Activated CD4-positive, alpha-beta T cell treated with anti-CD3 and anti-CD28 coated beads for 36 hours (primary cell): ENCODE data around the gene CLASRP. TPM values are rescaled to one million over a fixed set of nuclear protein-coding genes. Genes with fewer than 3 reads are reported as not detected.

Source experiments
- ATAC-seq: fragments of 200-7000 bp; cut with Tn5 transposase; one replicate; pipeline ENCODE4 v1.10.0; 2021; ENCODE audit warnings: mild to moderate bottlenecking, moderate library complexity
- CTCF ChIA-PET: fragments of 350-600 bp; sonication (Branson Sonifier 250); formaldehyde crosslinking; loops from one replicate; lab custom pipeline; 2021; ENCODE audit warnings: antibody characterized with exemption; lab: Charles Lee
- POLR2A ChIA-PET: fragments of 350-600 bp; sonication (Branson Sonifier 250); formaldehyde crosslinking; loops from one replicate; lab custom pipeline; 2021; ENCODE audit warnings: antibody characterized with exemption, inconsistent platforms; lab: Charles Lee
- DNase-seq: peaks from one replicate; pipeline ENCODE4 v3.0.0-alpha.2; 2020
- H3K27ac Mint-ChIP-seq: one replicate; pipeline ENCODE4 v1.8.0; 2021; ENCODE audit warnings: mixed read lengths
- H3K27me3 Mint-ChIP-seq: one replicate; pipeline ENCODE4 v1.8.0; 2021; ENCODE audit warnings: mixed read lengths
- H3K36me3 Mint-ChIP-seq: one replicate; pipeline ENCODE4 v1.8.0; 2021; ENCODE audit warnings: low read depth, mixed read lengths
- H3K4me1 Mint-ChIP-seq: one replicate; pipeline ENCODE4 v1.8.0; 2021; ENCODE audit warnings: mixed read lengths
- H3K4me3 Mint-ChIP-seq: one replicate; pipeline ENCODE4 v1.8.0; 2021; ENCODE audit warnings: mild to moderate bottlenecking, moderate library complexity, mixed read lengths
- H3K9me3 Mint-ChIP-seq: one replicate; pipeline ENCODE4 v1.8.0; 2021; ENCODE audit warnings: low read depth, mixed read lengths
- intact Hi-C, 2 experiments: fragments of 100-400 bp; cut with DNase I in 1 of 2; cut with micrococcal nuclease in 1 of 2; formaldehyde crosslinking; loops; one replicate each; pipeline versions ENCODE4 v1.14.2 to v1.15.1; 2022 to 2024; cut with DNase I, micrococcal nuclease
- total RNA-seq, 2 experiments: library from RNA; stranded (reverse); gene quantifications; one replicate each; pipeline ENCODE4 v1.2.3, GENCODE V29; 2021

Gene CLASRP
- total RNA-seq, 2 experiments from 2014 or later = 101 to 103 TPM

DNA sequence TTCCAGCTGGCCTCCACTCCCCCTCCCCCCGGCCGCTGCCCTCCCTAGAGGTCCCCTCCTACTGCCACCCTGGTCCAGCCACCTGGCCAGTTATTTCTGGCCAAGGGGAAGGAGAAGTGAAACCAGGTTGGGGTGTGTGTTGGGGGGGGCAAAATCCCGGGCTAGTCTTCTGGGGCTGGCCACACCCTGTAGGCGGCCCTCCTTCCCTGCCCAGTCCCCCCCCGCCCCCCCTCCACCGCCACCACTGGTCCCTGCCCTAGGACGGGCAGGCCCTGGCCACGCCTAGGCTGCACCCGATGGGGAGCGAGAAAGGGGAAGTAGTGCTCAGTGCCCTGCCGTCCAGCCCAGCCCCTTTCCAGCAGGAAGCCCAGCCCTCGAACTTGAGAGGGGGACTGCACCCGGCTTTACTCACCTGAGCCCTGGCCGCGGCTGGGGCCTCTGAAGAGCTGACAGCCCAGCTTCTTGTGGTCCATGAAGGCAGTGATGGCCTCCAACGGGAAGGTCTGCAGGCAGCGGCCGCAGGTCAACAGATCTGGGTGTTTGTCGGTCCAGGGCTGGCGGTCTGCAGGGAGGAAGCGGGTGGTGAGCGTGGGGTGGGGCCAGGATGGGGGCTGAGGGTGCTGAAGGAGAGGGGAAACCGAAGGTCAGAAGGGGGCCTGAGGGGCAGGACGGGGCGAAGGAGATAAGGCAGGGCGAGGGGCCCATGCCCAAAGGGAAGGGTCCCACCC lies 36.6 kb downstream of the CLASRP start:
- POLR2A ChIA-PET = interaction anchor here (0.9 kb wide), 1 partner anchor 16 kb away, joined by 4 read pairs; no protein-coding TSS in a partner anchor
- intact Hi-C loops = loop anchor here (1.0 to 5.0 kb wide), 9 partner anchors 52 to 913 kb away; partner anchors contain the start of genes BLOC1S3 (in 1 of the 2), CLPTM1 (in 1 of the 2), MARK4 (in 1 of the 2) and TOMM40 (in 1 of the 2)
- DNase-seq = peak; percentile 61
- Mint-ChIP-seq H3K4me3 (peak overlapping the region; percentile 77), H3K27ac (peak overlapping the region; percentile 31), H3K9me3 (no peaks in the 10 kb centered on the region), H3K4me1 (peaks cover 28% of the 10 kb centered on the region), H3K27me3 (no peaks in the 10 kb centered on the region), H3K36me3 (peaks cover 6% of the 10 kb centered on the region)
- peak; percentile 20 for ATAC-seq
- CTCF ChIA-PET = interaction anchor here (0.6 to 1.1 kb wide), 3 partner anchors 16 to 567 kb away, joined by 3 read pairs; no protein-coding TSS in a partner anchor

DNA sequence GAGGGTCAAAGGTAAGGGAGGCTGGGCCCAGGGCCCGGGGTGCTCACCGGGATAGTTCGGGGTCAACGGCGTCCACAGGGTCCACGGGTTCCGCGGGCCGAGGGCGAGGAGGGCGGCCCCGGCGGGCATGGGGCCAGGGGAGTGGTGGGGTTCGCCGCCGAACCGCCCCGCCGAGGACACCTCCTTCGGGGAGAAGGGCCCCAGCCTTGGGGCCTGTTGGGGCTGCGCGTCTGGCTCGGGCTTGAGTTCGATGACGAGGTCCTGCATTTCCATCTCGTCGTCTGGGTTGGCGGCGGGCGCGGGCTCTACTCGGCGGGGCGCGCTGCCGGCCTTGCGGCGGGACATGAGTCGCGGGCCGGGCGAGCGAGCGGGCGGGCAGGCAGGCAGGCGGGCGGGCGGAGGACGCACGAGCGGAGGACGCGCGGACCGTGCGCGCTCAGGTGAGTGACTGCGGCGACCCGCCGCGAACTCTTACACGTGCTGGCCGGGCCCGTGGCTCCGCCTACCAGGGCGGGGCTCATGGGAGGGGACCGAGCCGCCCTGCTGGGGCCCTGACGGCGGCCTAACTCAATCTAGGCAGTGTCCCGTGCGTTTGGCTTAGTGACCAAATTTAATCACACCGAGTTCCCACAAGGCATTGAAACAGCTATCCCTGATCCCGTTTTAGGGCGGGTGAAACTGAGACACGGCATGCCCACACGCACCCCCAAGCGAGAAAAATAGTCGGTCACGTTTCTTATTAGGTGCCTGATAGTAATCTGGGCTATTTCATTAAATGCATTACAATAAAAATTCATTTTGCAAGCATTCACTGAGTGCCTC lies 37.4 kb downstream of the CLASRP start, which contains the start of gene ZNF296:
Gene ZNF296 (minus strand): TSS at position 450 of the 822 bp plus-strand sequence. CDS start 105 bp downstream, at position 345.
- peaks cover 9% of the 10 kb centered on the region for H3K36me3 Mint-ChIP-seq
- H3K4me3 Mint-ChIP-seq = peak within 1 kb of the TSS; percentile 77
- no peaks in the 10 kb centered on the region for H3K9me3 Mint-ChIP-seq
- H3K4me1 Mint-ChIP-seq = peaks cover 33% of the 10 kb centered on the region
- ATAC-seq (peak; percentile 82), DNase-seq (peak; percentile 90)
- H3K27ac Mint-ChIP-seq = peak within 1 kb of the TSS; percentile 83
- ChIA-PET CTCF (no interaction called here), POLR2A (no interaction called here)
- no peaks in the 10 kb centered on the region for H3K27me3 Mint-ChIP-seq
- intact Hi-C loops = loop anchor here (1.0 to 5.0 kb wide), 9 partner anchors 51 to 914 kb away; partner anchors contain the start of genes BLOC1S3 (in 1 of the 2), CLPTM1 (in 1 of the 2), MARK4 (in 1 of the 2) and TOMM40 (in 1 of the 2)

DNA sequence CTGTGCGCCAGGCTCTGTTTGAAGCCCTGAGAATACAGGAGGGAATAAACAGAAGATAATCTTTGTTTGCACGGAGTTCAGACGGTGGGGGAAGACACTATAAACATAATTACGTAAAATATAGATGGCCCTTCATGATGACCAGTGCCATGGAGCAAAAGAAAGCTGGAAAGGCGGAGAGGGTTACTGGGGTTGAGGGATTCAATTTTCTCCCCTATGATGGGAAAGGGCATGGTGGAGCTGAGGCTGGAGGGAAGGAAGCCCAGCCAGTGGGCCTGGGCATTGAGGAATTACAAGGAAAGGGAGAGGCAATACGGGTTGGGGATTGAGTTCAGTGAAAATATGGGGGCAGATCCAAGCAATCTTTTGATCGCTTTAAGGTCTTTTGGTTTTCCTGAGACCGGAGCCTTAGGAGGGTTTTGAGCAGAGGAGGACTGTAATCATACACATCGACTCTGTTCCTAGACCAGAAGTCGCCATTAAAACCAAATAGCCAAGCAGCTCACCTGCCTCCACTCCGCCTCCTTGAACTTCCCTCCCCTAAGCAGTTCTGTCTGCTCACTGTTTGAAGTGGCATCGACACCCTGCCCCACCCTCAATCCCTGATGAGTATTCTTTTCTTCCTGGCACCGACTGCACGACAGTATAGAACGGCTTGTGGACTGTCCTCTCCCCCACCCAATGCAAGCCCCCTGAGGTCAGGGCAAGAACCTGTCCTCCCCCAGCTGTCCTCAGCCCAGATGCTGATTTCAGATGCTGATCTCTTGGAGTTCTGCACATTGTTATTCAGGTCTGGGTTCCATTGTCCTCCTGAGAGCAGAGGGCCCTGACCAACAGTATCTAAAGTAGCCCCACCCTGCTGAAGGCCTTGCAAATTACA lies 38.2 kb downstream of the CLASRP start:
- intact Hi-C loops = loop anchor here (1.0 to 5.0 kb wide), 9 partner anchors 50 to 915 kb away; partner anchors contain the start of genes BLOC1S3 (in 1 of the 2), CLPTM1 (in 1 of the 2), MARK4 (in 1 of the 2) and TOMM40 (in 1 of the 2)
- Mint-ChIP-seq H3K4me1 (peaks cover 40% of the 10 kb centered on the region), H3K27ac (peak overlapping the region; percentile 83), H3K9me3 (no peaks in the 10 kb centered on the region), H3K4me3 (peak overlapping the region; percentile 77), H3K27me3 (no peaks in the 10 kb centered on the region), H3K36me3 (peaks cover 17% of the 10 kb centered on the region)
- no peak for ATAC-seq
- CTCF ChIA-PET = no interaction called here
- POLR2A ChIA-PET = no interaction called here
- DNase-seq = no peak

DNA sequence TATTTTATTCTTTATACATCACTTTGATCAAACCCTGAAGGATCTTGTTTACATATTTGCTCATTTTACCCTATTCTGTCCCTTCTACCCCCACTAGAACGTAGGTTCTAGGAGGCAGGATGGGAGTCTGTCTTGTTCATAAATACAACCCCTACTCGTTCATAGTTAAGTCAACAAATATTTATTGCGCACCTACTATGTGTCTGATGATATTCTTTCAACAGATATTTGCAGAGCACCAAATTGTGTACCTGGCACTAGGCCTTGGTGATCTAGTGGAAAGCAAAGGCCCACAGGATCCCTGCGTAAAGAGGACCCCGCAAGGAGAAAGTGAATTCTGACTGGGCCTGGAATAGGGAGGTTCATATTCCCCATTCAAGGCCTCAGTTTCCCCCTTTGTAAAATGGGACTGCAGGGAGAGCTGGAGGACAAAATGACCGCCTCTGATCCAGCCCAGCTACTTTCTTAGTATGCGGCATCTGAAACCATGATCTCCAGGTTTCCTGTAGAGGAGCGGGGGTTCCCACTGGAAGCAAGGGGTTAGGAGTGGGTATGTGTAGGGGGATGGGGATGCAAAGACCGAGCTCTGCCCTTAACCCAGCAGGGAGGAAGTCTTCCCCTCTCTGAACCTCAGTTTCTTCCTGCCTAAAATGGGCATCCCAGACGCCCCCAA lies 39.7 kb downstream of the CLASRP start:
- DNase-seq (no peak), ATAC-seq (peak; percentile 5)
- H3K4me1 Mint-ChIP-seq = peaks cover 43% of the 10 kb centered on the region
- peaks cover 22% of the 10 kb centered on the region for H3K36me3 Mint-ChIP-seq
- CTCF ChIA-PET = interaction anchor here (2.7 kb wide), 1 partner anchor 14 kb away, joined by 12 read pairs; the partner anchor contains the start of gene PPP1R37
- POLR2A ChIA-PET = interaction anchor here (0.5 to 0.6 kb wide), 2 partner anchors 17 to 100 kb away, joined by 3 read pairs; partner anchors contain the start of genes BLOC1S3 and TRAPPC6A
- intact Hi-C loops = loop anchor here (1.0 to 5.0 kb wide), 10 partner anchors 13 to 916 kb away; partner anchors contain the start of genes BLOC1S3 (in 2 of the 2), TRAPPC6A (in 2 of the 2), CLASRP (in 1 of the 2) and RELB (in 1 of the 2)
- peak overlapping the region; percentile 60 for H3K27ac Mint-ChIP-seq
- H3K4me3 Mint-ChIP-seq = peak overlapping the region; percentile 99
- no peaks in the 10 kb centered on the region for H3K9me3 Mint-ChIP-seq
- H3K27me3 Mint-ChIP-seq = no peaks in the 10 kb centered on the region

DNA sequence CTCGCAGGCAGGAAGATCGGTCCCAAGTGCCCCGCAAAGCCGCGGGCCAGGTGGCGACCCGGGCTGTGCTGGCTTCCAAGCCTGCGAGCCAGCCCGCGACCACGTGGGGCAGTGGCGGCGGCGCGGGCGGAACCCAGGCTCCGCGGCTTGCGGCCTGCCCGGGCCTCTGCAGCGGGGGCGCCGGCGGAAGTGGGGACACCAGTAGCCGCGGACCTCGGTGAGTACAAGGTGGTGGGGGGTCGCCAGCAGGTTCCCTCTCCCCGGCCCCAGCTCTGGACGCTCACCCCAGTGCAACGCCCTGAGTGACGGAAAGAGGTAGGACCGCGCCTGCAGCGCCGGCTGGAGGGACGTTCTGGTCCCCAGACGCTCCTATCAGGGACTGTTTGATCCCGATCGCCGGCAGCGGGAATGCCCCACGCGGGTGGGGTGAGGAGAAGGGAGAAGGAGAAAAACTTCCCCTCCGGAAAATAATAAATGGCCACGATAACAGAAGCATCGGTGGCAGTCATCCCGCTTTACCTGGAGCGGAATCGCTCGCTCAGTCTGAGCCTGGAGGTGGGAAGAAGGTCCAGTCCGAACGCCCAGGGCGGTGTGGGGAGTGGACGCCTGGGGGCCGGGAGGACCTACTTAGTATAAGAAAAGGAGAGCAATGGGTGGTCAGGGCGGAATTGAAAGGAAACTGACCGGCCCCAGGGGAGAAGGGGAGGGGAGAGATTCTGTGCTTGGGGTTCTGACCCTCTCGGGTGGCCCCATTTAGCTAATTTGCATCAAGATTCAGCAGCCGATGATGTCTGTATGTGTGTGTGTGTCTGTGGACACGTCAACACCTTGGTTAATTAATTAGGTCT lies 40.4 kb downstream of the CLASRP start, which contains the start of gene GEMIN7:
Gene GEMIN7 (plus strand): TSS at position 198 of the 848 bp plus-strand sequence. CDS start 10,855 bp downstream, outside the sequence.
- Mint-ChIP-seq H3K36me3 (peaks cover 22% of the 10 kb centered on the region), H3K4me1 (peaks cover 43% of the 10 kb centered on the region), H3K9me3 (no peaks in the 10 kb centered on the region), H3K27me3 (no peaks in the 10 kb centered on the region), H3K27ac (peak within 1 kb of the TSS; percentile 88), H3K4me3 (peak within 1 kb of the TSS; percentile 99)
- ChIA-PET POLR2A (interaction anchor here (0.5 to 1.2 kb wide), 4 partner anchors 13 to 99 kb away, joined by 3 to 5 read pairs (median 3); partner anchors contain the start of genes BLOC1S3, PPP1R37 and TRAPPC6A), CTCF (interaction anchor here (0.5 to 2.7 kb wide), 5 partner anchors 10 to 109 kb away, joined by 3 to 12 read pairs (median 3); partner anchors contain the start of gene PPP1R37)
- ATAC-seq (peak; percentile 65), DNase-seq (peak; percentile 90)
- intact Hi-C loops = loop anchor here (1.0 to 5.0 kb wide), 10 partner anchors 12 to 917 kb away; partner anchors contain the start of genes BLOC1S3 (in 2 of the 2), TRAPPC6A (in 2 of the 2), CLASRP (in 1 of the 2) and RELB (in 1 of the 2)

DNA sequence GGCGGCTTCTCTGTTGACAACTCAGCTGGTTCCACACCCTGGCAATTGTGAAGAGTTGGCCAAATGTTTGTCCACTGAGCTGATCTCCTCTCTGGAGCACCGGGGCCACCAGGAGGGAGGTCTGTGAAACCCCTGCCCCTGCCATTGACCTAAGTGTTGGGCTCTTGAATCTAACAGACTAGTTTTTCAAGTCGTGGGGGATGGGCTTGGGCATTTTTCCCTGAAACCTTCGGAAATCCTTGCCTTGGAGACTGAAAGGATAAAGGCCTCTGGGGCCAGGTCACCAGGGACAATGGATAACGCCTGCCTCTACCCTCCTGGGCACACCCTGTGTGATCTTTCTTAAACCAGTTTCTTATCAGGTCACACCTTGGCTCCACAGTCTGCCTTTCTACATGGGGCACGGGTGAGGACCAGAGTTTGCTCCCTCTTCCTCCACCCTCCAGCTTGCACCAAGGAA lies 41.1 kb downstream of the CLASRP start:
- POLR2A ChIA-PET = interaction anchor here (0.9 to 1.2 kb wide), 2 partner anchors 12 to 91 kb away, joined by 3 to 5 read pairs; partner anchors contain the start of gene PPP1R37
- Mint-ChIP-seq H3K27me3 (no peaks in the 10 kb centered on the region), H3K4me3 (peak overlapping the region; percentile 99), H3K4me1 (peaks cover 39% of the 10 kb centered on the region), H3K9me3 (no peaks in the 10 kb centered on the region), H3K27ac (peak overlapping the region; percentile 88), H3K36me3 (peaks cover 23% of the 10 kb centered on the region)
- CTCF ChIA-PET = interaction anchor here (0.7 to 2.7 kb wide), 4 partner anchors 9 to 101 kb away, joined by 3 to 12 read pairs (median 4); partner anchors contain the start of gene PPP1R37
- no peak for ATAC-seq
- peak; percentile 25 for DNase-seq
- intact Hi-C loops = loop anchor here (1.0 to 5.0 kb wide), 10 partner anchors 11 to 918 kb away; partner anchors contain the start of genes BLOC1S3 (in 2 of the 2), TRAPPC6A (in 2 of the 2), CLASRP (in 1 of the 2) and RELB (in 1 of the 2)

DNA sequence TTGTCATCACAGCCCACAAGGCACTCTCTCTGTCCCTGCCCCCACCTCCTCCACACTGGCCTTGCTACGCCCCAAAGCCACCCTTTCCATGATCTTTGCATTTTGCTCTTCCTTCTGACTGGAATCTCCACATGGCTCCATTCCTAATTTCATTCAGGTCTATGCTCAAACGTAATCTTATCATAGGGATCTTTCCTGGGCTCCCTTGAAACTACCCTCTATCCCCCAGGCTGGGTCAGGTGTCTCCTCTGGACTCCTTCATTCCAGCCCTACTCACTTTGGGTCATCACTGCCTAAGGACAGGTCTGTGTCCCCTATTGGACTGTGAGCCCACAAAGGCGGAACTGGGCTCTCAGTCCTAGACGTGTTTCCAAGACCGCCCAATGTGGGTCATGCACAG lies 43.3 kb downstream of the CLASRP start:
- intact Hi-C loops = no loop called here
- ChIA-PET POLR2A (no interaction called here), CTCF (no interaction called here)
- ATAC-seq (no peak), DNase-seq (no peak)
- Mint-ChIP-seq H3K36me3 (peaks cover 29% of the 10 kb centered on the region), H3K9me3 (no peaks in the 10 kb centered on the region), H3K4me3 (no peak overlapping the region), H3K27ac (no peak overlapping the region), H3K27me3 (no peaks in the 10 kb centered on the region), H3K4me1 (peaks cover 35% of the 10 kb centered on the region)

DNA sequence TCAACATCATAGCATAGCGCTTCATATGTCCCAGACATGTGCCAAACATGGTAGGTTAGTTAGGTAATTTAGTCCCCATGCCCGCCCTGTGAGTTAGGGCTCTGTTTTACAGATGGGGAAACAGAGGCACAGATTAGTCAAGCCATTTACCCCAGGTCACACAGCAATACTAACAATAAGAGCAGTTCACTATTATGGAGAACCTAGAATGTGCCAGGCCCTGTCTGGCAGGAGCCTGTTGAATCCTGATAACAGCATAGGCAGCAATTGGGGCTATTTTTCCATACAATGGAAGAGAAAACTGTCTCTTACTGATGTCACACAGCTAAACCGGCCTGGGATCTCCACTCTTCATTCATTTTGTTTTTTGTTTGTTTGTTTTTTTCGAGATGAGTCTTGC lies 47.6 kb downstream of the CLASRP start:
- no peaks in the 10 kb centered on the region for H3K27me3 Mint-ChIP-seq
- intact Hi-C loops = no loop called here
- H3K4me1 Mint-ChIP-seq = peaks cover 31% of the 10 kb centered on the region
- ATAC-seq (no peak), DNase-seq (no peak)
- ChIA-PET POLR2A (no interaction called here), CTCF (no interaction called here)
- no peaks in the 10 kb centered on the region for H3K9me3 Mint-ChIP-seq
- H3K36me3 Mint-ChIP-seq = peaks cover 41% of the 10 kb centered on the region
- no peak overlapping the region for H3K4me3 Mint-ChIP-seq
- no peak overlapping the region for H3K27ac Mint-ChIP-seq
